ENCODE data around the gene NSUN2. TPM values are rescaled to one million over a fixed set of nuclear protein-coding genes. Genes with fewer than 3 reads are reported as not detected.

NSUN2 gene
- total and polyA plus RNA-seq, 2 of the 4 experiments (the other 2 are of a cell fraction), result 51.1 to 61.1 TPM

GRCh38 chr5:6596388-6596787, 36.5 kb downstream of the NSUN2 start:
- no peak overlapping the region for H3K4ac ChIP-seq (ENCODE audit: low read depth, low read length)
- no peaks in the 10 kb centered on the region for H3K27me3 ChIP-seq (ENCODE audit: control insufficient read depth, insufficient read depth, low read length)
- H3K18ac ChIP-seq (ENCODE audit: low read depth, low read length), result no peak overlapping the region
- no CpG with 5 or more reads among the region's 5 CpGs for WGBS, 2 experiments (ENCODE audit: extremely low coverage in 2 of 2, insufficient read length in 1 of 2)
- H3K56ac ChIP-seq (ENCODE audit: extremely low read depth, insufficient read depth, low read length), result no peak overlapping the region
- no peak overlapping the region for H3K23ac ChIP-seq (ENCODE audit: low read depth, low read length)
- no peaks in the 10 kb centered on the region; the same call in 1 of the 2 replicates for H3K9me1 ChIP-seq (ENCODE audit: insufficient read depth, low read length)
- no TSS peak for BruUV-seq (replicated peaks)
- H3K4me1 ChIP-seq (ENCODE audit: control insufficient read depth, insufficient read depth, low read length), result no peaks in the 10 kb centered on the region; the same call in 1 of the 2 replicates
- dilution Hi-C loops (cut with HindIII; ENCODE audit: low sequenced_read_pairs, unreplicated experiment), result no loop called here
- in situ Hi-C loops (cut with MboI; ENCODE audit: low sequenced_read_pairs), result loop anchor here (10.0 kb wide), 1 partner anchor 222 kb away; the partner anchor contains the start of gene MED10
- H4K5ac ChIP-seq (ENCODE audit: low read depth, low read length), result no peak overlapping the region
- no peak overlapping the region for H3K9ac ChIP-seq (ENCODE audit: low read depth, low read length)
- no peak overlapping the region for H3K14ac ChIP-seq (replicated peaks; ENCODE audit: low read depth, low read length)
- H2BK20ac ChIP-seq (ENCODE audit: low read depth, low read length), result no peak overlapping the region
- H2AK5ac ChIP-seq (ENCODE audit: low read depth, low read length), result no peak overlapping the region
- DNase-seq (no peak), ATAC-seq (ENCODE audit: low read depth) (no peak)
- peaks cover 2% of the 10 kb centered on the region for H4K20me1 ChIP-seq (ENCODE audit: insufficient read depth, low read length)
- no peak overlapping the region for H3K27ac ChIP-seq (ENCODE audit: insufficient read depth, low read length)
- H4K91ac ChIP-seq (ENCODE audit: insufficient read depth, low read depth, low read length), result no peak overlapping the region
- no peaks in the 10 kb centered on the region for H3K9me3 ChIP-seq (ENCODE audit: control insufficient read depth, insufficient read depth, low read length)
- no peak overlapping the region for H2BK15ac ChIP-seq (ENCODE audit: low read depth, low read length)
- ChIA-PET POLR2A (ENCODE audit: unreplicated experiment) (no interaction called here), CTCF (no interaction called here)
- peaks cover 2 to 8% of the 10 kb centered on the region in 2 experiments; a peak in 2 of 4 replicates for H3K79me1 ChIP-seq (ENCODE audit: low read depth in 1 of 2, low read length in 2 of 2)
- no peak overlapping the region for H2AFZ ChIP-seq (replicated peaks; ENCODE audit: low read length, poor library complexity)
- H3K36me3 ChIP-seq (ENCODE audit: control insufficient read depth, insufficient read depth, low read length), result peaks cover 30% of the 10 kb centered on the region
- no peak overlapping the region for H2BK120ac ChIP-seq (ENCODE audit: low read depth, low read length)
- no peak overlapping the region for H2AK9ac ChIP-seq (replicated peaks; ENCODE audit: low read depth, low read length, poor library complexity)
- no peak overlapping the region for H3K4me3 ChIP-seq (ENCODE audit: insufficient read depth, low read depth, low read length)
- intact Hi-C loops (cut with micrococcal nuclease), result no loop called here
- TF ChIP-seq MAFK (IDR thresholded peaks at IDR 0.05; ENCODE audit: low read depth, low read length), result no peak
- TF ChIP-seq CEBPB (IDR thresholded peaks at IDR 0.05; ENCODE audit: low read depth, low read length), result no peak
- no peak for TF ChIP-seq FOS (IDR thresholded peaks at IDR 0.05; ENCODE audit: low read depth, low read length)
- TF ChIP-seq RFX5 (IDR thresholded peaks at IDR 0.05; ENCODE audit: low read depth, low read length), result no peak
- no peak for TF ChIP-seq CHD1 (IDR thresholded peaks at IDR 0.05; ENCODE audit: low read depth, low read length)
- H2BK5ac ChIP-seq (ENCODE audit: low read depth, low read length, poor library complexity, severe bottlenecking), result no peak overlapping the region
- no peak overlapping the region for H3K4me2 ChIP-seq (ENCODE audit: low read depth, low read length)
- no peak overlapping the region for H4K8ac ChIP-seq (ENCODE audit: low read depth in 2 of 2, low read length in 2 of 2)
